Esophagus mucosa (tissue), 1 donor: ENCODE results near the gene HDGFL1. TPM values are rescaled to one million over a fixed set of nuclear protein-coding genes. Genes with fewer than 3 reads are reported as not detected.

ENCODE experiments used
- ATAC-seq: fragments of 200-7000 bp; cut with Tn5 transposase; one replicate; pipeline ENCODE4 v1.9.1; 2020
- total RNA-seq: library from RNA; stranded (reverse); gene quantifications from one replicate; pipeline ENCODE4 v1.2.4, GENCODE V29; 2023
- donor health status: DM: yes; HTN: yes; CAD: no.

Gene HDGFL1
- total RNA-seq, 1 donor from 2014 or later, result not detected

DNA sequence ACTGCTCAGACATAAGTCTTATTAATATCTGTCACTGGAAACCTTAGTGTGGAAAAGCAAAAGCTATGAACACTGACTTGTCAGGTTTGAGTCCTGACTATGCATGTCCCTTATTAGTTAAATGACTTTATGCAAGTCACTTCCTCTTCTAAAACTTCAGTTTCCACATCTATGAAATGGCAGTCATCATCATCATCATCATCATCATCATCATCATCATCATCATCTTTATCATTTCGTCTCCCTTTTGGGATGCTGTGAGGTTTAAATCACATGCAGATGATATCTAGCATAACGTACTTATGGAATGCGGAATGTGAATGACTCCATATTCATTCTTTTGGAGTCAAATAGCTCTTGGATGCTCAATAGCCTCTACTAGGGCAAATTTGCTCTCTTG is 24.5 kb downstream of the HDGFL1 start:
- no peak for ATAC-seq

DNA sequence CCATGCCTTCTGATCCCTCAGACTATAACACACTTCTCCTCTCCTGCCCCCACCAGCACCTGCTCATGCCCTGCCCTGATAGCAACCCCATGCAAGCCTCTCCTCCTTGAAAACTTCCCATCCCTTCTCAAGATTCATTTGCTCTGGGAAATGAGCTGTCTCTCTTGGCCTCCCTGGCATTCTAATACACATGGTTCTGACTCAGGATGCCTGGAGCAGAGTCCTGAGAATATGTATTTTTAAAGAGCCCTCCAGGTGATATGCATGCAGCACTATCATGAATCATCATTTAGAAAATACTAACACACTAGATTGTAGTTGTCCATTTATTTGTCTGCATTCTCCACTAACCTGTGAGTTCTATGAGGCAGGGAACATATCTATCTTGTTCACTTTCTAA is 26.6 kb downstream of the HDGFL1 start:
- no peak for ATAC-seq

DNA sequence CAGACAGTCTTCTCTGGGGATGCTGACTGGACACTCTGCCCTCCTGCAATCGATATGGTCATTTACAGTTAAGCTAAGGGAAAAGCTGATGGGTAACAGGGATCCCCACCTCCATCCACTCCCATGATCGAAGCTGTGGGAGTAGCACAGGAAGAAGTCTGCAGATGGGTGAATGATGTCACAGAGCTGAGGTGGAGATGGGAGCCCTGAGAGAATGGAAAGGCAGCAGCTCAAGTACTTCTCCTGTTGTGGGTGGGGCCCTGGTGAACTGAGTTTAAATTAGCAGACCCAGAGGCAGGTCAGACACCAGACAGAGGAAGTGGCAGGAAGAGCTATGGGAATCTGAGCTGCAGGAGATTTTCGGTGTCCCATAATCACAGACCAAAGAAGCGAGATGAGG is 29.0 kb downstream of the HDGFL1 start:
- no peak for ATAC-seq

- ATAC-seq, result no peak
Observed at GRCh38 chr6:22600059-22600458, 30.7 kb downstream of the HDGFL1 start.

DNA sequence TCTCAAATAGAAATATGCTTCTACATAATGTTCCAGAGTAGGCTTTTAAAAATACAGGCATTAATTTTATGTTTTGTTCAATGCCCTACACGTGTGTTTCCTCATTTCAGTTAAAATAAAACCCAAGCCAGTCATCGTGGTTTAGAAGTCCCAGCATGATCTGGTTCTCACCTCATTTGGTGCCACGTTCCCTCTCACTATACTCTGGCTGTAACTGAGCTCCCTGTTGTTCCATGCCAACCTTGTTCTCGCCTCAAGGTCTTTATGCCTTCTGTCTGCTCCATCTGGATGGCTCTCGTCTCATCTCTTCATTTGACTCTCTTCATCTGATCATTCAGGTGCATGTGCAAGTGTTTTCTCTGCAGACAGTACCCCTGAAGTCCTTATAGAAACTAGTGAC is 32.6 kb downstream of the HDGFL1 start:
- ATAC-seq, result no peak

DNA sequence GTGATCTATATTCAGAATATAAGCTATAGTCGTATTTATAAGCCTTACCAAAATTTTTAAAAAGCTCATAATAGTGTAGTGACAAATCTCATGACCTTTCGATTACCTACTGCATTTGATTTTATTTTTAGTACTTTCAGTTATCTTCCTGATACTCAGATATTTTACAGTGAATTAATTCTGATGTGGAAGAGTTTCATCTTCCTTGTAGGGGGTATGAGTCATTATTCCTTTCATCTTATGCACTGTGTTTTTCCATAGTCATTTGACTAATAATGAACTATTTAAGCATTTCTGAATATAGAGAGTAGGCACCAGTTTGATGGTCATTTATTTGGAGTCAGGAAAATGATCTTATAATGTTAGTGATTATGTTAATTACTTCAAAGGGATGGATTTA is 36.4 kb downstream of the HDGFL1 start:
- no peak for ATAC-seq

- no peak for ATAC-seq
Observed at GRCh38 chr6:22610127-22610526, 40.8 kb downstream of the HDGFL1 start.

GRCh38 chr6:22612236-22612635 is 42.9 kb downstream of the HDGFL1 start:
- ATAC-seq, result no peak

- ATAC-seq, result no peak
Observed at GRCh38 chr6:22613051-22613450, 43.7 kb downstream of the HDGFL1 start.

DNA sequence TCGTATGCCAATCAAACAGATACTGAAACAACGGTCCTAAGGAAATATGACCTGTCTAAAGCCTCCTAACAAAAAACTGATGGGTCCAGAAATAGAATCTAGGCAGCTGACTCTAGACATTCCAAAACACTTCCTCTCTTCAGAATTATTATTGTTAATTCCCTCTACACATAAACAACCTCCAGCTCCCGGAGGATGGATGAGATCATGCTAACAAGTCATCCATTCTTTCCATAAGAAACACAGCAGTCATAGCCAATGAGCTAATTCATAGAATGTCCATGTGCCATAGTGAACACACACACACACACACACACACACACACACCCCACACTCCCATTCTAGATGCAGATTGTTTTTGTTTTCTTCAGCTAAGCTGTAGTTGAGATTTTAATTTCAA is 44.3 kb downstream of the HDGFL1 start:
- no peak for ATAC-seq

- ATAC-seq, result no peak
Observed at GRCh38 chr6:22614547-22614946, 45.2 kb downstream of the HDGFL1 start.

GRCh38 chr6:22621028-22621427 is 51.7 kb downstream of the HDGFL1 start:
- no peak for ATAC-seq
